Measurements from ENCODE around the gene DENND1A.

DNA sequence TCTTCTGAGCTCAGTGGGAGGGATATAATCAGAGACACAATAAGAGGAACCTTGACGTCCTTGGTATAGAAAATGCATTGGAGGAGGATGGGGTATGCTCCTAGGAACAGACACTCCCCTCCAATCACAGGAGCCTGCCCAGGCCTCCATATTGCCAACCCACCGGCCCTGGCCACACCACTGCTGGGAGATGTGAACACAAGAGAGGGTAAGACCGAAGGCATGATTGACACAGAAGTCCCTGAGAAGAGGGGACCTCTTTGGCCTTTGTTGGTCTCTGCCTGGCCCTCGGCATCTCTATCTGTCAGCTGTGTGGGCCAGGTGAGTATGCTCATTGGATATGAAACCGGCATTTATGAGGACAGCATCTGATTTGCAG, 511.9 kb downstream of the DENND1A start:
- TF ChIP-seq, protein P1, sequence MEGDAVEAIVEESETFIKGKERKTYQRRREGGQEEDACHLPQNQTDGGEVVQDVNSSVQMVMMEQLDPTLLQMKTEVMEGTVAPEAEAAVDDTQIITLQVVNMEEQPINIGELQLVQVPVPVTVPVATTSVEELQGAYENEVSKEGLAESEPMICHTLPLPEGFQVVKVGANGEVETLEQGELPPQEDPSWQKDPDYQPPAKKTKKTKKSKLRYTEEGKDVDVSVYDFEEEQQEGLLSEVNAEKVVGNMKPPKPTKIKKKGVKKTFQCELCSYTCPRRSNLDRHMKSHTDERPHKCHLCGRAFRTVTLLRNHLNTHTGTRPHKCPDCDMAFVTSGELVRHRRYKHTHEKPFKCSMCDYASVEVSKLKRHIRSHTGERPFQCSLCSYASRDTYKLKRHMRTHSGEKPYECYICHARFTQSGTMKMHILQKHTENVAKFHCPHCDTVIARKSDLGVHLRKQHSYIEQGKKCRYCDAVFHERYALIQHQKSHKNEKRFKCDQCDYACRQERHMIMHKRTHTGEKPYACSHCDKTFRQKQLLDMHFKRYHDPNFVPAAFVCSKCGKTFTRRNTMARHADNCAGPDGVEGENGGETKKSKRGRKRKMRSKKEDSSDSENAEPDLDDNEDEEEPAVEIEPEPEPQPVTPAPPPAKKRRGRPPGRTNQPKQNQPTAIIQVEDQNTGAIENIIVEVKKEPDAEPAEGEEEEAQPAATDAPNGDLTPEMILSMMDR (IDR thresholded peaks at IDR 0.05), result no peak
- TF ChIP-seq POLR2AphosphoS5 (IDR thresholded peaks at IDR 0.05) (no peak), EP300 (IDR thresholded peaks at IDR 0.05) (no peak), POLR2A (IDR thresholded peaks at IDR 0.05) (no peak)
